AG04450 (cell line): ENCODE data around the gene KCTD16. TPM values are rescaled to one million over a fixed set of nuclear protein-coding genes. Genes with fewer than 3 reads are reported as not detected.

Experiments
- CTCF ChIA-PET: fragments of 300-600, 350-600 bp; formaldehyde crosslinking; extraction: SDS; loops from one replicate; lab custom pipeline; 2022; ENCODE audit warnings: antibody characterized with exemption, inconsistent platforms; lab: Charles Lee
- POLR2A ChIA-PET: fragments of 350-600 bp; formaldehyde crosslinking; extraction: SDS; loops from one replicate; lab custom pipeline; 2021; ENCODE audit warnings: antibody characterized with exemption, inconsistent platforms; lab: Yijun Ruan, JAX
- DNase-seq: peaks from one replicate; pipeline ENCODE4 v3.0.0-alpha.2; 2011; ENCODE audit warnings: low read depth, low spot score
- H3K27ac ChIP-seq: one replicate; pipeline ENCODE4 v1.5.1; 2012; ENCODE audit warnings: low read depth, low read length, control low read depth
- H3K27me3 ChIP-seq: one replicate; pipeline ENCODE4 v1.6.0; 2012; ENCODE audit warnings: low read length; ENCODE audit not compliant: control insufficient read depth, insufficient read depth
- H3K4me3 ChIP-seq: 2 replicates; pipeline ENCODE4 v1.5.1; 2011; ENCODE audit warnings: mild to moderate bottlenecking, low read depth, low read length, control low read depth
- H3K9me3 ChIP-seq: 2 replicates; pipeline ENCODE4 v1.5.1; 2012; ENCODE audit warnings: low read length; ENCODE audit not compliant: control insufficient read depth, insufficient read depth
- CTCF ChIP-seq: IDR thresholded peaks from 2 replicates; pipeline ENCODE4 v1.5.1; 2011; ENCODE audit warnings: low read depth, low read length, control low read depth, inconsistent platforms
- polyA plus RNA-seq: library from polyadenylated mRNA; depleted of rRNA; stranded (reverse); fragments of >200 nt; gene quantifications from 2 replicates; pipeline ENCODE4 v1.2.3, GENCODE V29; 2011

Gene KCTD16
- polyA plus RNA-seq, 1 experiment = 0.38 TPM

- no peak for TF ChIP-seq CTCF
- Histone ChIP-seq H3K4me3 (no peak overlapping the region), H3K27me3 (peaks cover 3% of the 10 kb centered on the region), H3K27ac (no peak overlapping the region), H3K9me3 (no peaks in the 10 kb centered on the region)
- DNase-seq = no peak
- ChIA-PET POLR2A (no interaction called here), CTCF (interaction anchor here (1.1 to 2.0 kb wide), 2 partner anchors 12 to 1481 kb away, joined by 3 to 7 read pairs; no protein-coding TSS in a partner anchor)
Observed at GRCh38 chr5:144333336-144333920, 162.8 kb downstream of the KCTD16 start.

GRCh38 chr5:144335561-144335960 lies 164.9 kb downstream of the KCTD16 start:
- Histone ChIP-seq H3K27me3 (peaks cover 3% of the 10 kb centered on the region), H3K4me3 (no peak overlapping the region), H3K27ac (no peak overlapping the region), H3K9me3 (no peaks in the 10 kb centered on the region)
- CTCF ChIA-PET = no interaction called here
- no peak for TF ChIP-seq CTCF
- DNase-seq = no peak
- POLR2A ChIA-PET = no interaction called here

GRCh38 chr5:144336191-144336961 lies 165.7 kb downstream of the KCTD16 start:
- no peak for TF ChIP-seq CTCF
- Histone ChIP-seq H3K9me3 (no peaks in the 10 kb centered on the region), H3K27me3 (peaks cover 3% of the 10 kb centered on the region), H3K27ac (no peak overlapping the region), H3K4me3 (no peak overlapping the region)
- CTCF ChIA-PET = no interaction called here
- DNase-seq = no peak
- POLR2A ChIA-PET = no interaction called here

- POLR2A ChIA-PET = no interaction called here
- CTCF ChIA-PET = no interaction called here
Observed at GRCh38 chr5:144352330-144352729, 181.7 kb downstream of the KCTD16 start.

More at GRCh38 chr5:144352330-144352729, 181.7 kb downstream of the KCTD16 start:
- no peak for DNase-seq
- Histone ChIP-seq H3K27me3 (no peaks in the 10 kb centered on the region), H3K9me3 (no peaks in the 10 kb centered on the region), H3K4me3 (no peak overlapping the region), H3K27ac (no peak overlapping the region)
- no peak for TF ChIP-seq CTCF
